DND-41 (cell line): ENCODE measurements around the gene CPPED1.

Source experiments
- ATAC-seq: fragments of 200-7000 bp; cut with Tn5 transposase; 3 replicates; pipeline ENCODE4 v1.9.1; 2021; ENCODE audit warnings: low read depth; ENCODE audit not compliant: insufficient read depth
- DNase-seq: peaks from one replicate; pipeline ENCODE4 v3.0.0-alpha.2; 2020
- H2AFZ ChIP-seq: 2 replicates; pipeline ENCODE4 v1.6.0; 2012; ENCODE audit warnings: low read depth, low read length
- H3K27ac ChIP-seq: 2 replicates; pipeline ENCODE4 v1.5.1; 2012; ENCODE audit warnings: low read length, inconsistent platforms
- H3K27me3 ChIP-seq: fragments of 200-600 bp; sonication (generic); 2 replicates; pipeline ENCODE4 v1.6.0; 2012; ENCODE audit warnings: low read length, mild to moderate bottlenecking, inconsistent platforms; ENCODE audit not compliant: insufficient read depth, poor library complexity
- H3K36me3 ChIP-seq: 2 replicates; pipeline ENCODE4 v1.5.1; 2012; ENCODE audit warnings: low read length, inconsistent platforms; ENCODE audit not compliant: insufficient read depth
- H3K4me1 ChIP-seq: 2 replicates; pipeline ENCODE4 v1.5.1; 2012; ENCODE audit warnings: mild to moderate bottlenecking, low read length; ENCODE audit not compliant: insufficient read depth
- H3K4me2 ChIP-seq: 2 replicates; pipeline ENCODE4 v1.6.0; 2012; ENCODE audit warnings: mild to moderate bottlenecking, moderate library complexity, low read length, inconsistent platforms; ENCODE audit not compliant: insufficient read depth
- H3K4me3 ChIP-seq, 2 experiments: fragments of 200-600 bp in 1 of 2; shearing (Covaris generic) in 1 of 2; 2 replicates each; pipeline ENCODE4 v1.5.1; 2012 to 2016; ENCODE audit warnings: inconsistent platforms in 2 of 2, low read length in 2 of 2, mild to moderate bottlenecking in 2 of 2, low read depth in 1 of 2, moderate library complexity in 1 of 2
- H3K79me2 ChIP-seq: 2 replicates; pipeline ENCODE4 v1.6.0; 2012; ENCODE audit warnings: low read length, inconsistent platforms; ENCODE audit not compliant: insufficient read depth
- H3K9ac ChIP-seq: 2 replicates; pipeline ENCODE4 v1.6.0; 2012; ENCODE audit warnings: low read depth, mild to moderate bottlenecking, inconsistent platforms, low read length, moderate library complexity
- H3K9me3 ChIP-seq: 2 replicates; pipeline ENCODE4 v1.5.1; 2012; ENCODE audit warnings: low read length, moderate library complexity, mild to moderate bottlenecking, inconsistent platforms; ENCODE audit not compliant: insufficient read depth, severe bottlenecking
- H4K20me1 ChIP-seq: 2 replicates; pipeline ENCODE4 v1.6.0; 2012; ENCODE audit warnings: low read length; ENCODE audit not compliant: insufficient read depth
- CTCF ChIP-seq: IDR thresholded peaks from 2 replicates; pipeline ENCODE4 v1.5.1; 2012; ENCODE audit warnings: borderline replicate concordance, low read length, moderate library complexity, mild to moderate bottlenecking; ENCODE audit not compliant: poor library complexity, severe bottlenecking; ENCODE audit errors: extremely low read depth
- EZH2 ChIP-seq: IDR thresholded peaks from 3 replicates; pipeline ENCODE4 v1.6.1; 2012; ENCODE audit warnings: borderline replicate concordance, low read depth, mild to moderate bottlenecking, moderate library complexity, low read length, inconsistent platforms; ENCODE audit not compliant: severe bottlenecking

Gene CPPED1

GRCh38 chr16:12744860-12745259, 58.8 kb downstream of the CPPED1 start:
- Histone ChIP-seq H3K79me2 (no peaks in the 10 kb centered on the region), H3K4me3 (no peak overlapping the region), H3K27ac (no peak overlapping the region), H4K20me1 (no peaks in the 10 kb centered on the region), H3K27me3 (no peaks in the 10 kb centered on the region), H3K36me3 (no peaks in the 10 kb centered on the region), H3K9me3 (peaks cover 13% of the 10 kb centered on the region), H3K4me1 (no peaks in the 10 kb centered on the region), H3K4me2 (no peak overlapping the region), H2AFZ (no peak overlapping the region), H3K9ac (no peak overlapping the region)
- TF ChIP-seq EZH2 (no peak), CTCF (no peak)
- DNase-seq (no peak), ATAC-seq (no peak)

GRCh38 chr16:12742741-12743140, 60.9 kb downstream of the CPPED1 start:
- Histone ChIP-seq H3K27me3 (no peaks in the 10 kb centered on the region), H3K79me2 (no peaks in the 10 kb centered on the region), H3K9ac (no peak overlapping the region), H3K4me2 (no peak overlapping the region), H2AFZ (no peak overlapping the region), H3K9me3 (peaks cover 13% of the 10 kb centered on the region), H3K4me1 (no peaks in the 10 kb centered on the region), H3K4me3 (no peak overlapping the region), H3K36me3 (no peaks in the 10 kb centered on the region), H4K20me1 (no peaks in the 10 kb centered on the region), H3K27ac (no peak overlapping the region)
- no peak for DNase-seq
- no peak for TF ChIP-seq CTCF
- TF ChIP-seq EZH2 = no peak
- ATAC-seq = no peak

GRCh38 chr16:12740986-12741610, 62.6 kb downstream of the CPPED1 start:
- Histone ChIP-seq H4K20me1 (no peaks in the 10 kb centered on the region), H3K9me3 (peaks cover 13% of the 10 kb centered on the region), H3K27ac (no peak overlapping the region), H3K79me2 (no peaks in the 10 kb centered on the region), H3K4me3 (no peak overlapping the region), H3K4me1 (no peaks in the 10 kb centered on the region), H3K9ac (no peak overlapping the region), H2AFZ (no peak overlapping the region), H3K27me3 (no peaks in the 10 kb centered on the region), H3K36me3 (no peaks in the 10 kb centered on the region), H3K4me2 (no peak overlapping the region)
- TF ChIP-seq CTCF (no peak), EZH2 (no peak)
- DNase-seq = no peak
- ATAC-seq = no peak

- Histone ChIP-seq H3K36me3 (no peaks in the 10 kb centered on the region), H3K79me2 (no peaks in the 10 kb centered on the region), H3K27me3 (no peaks in the 10 kb centered on the region), H3K4me3 (no peak overlapping the region), H3K27ac (no peak overlapping the region), H3K9me3 (peaks cover 6% of the 10 kb centered on the region), H3K9ac (no peak overlapping the region), H4K20me1 (no peaks in the 10 kb centered on the region), H3K4me1 (no peaks in the 10 kb centered on the region), H2AFZ (no peak overlapping the region), H3K4me2 (no peak overlapping the region)
- no peak for DNase-seq
- no peak for ATAC-seq
- TF ChIP-seq CTCF (no peak), EZH2 (no peak)
Observed at GRCh38 chr16:12739738-12740137, 63.9 kb downstream of the CPPED1 start.
